Left ventricle myocardium superior (tissue), 1 donor: ENCODE data around the gene SNCG. TPM values are rescaled to one million over a fixed set of nuclear protein-coding genes. Genes with fewer than 3 reads are reported as not detected.
A peak's percentile ranks its signal among the peaks of the same experiment; 100 is the strongest.

Experiments
- ATAC-seq: fragments of 200-7000 bp; cut with Tn5 transposase; one replicate; pipeline ENCODE4 v1.9.1; 2020; ENCODE audit warnings: mild to moderate bottlenecking, moderate library complexity
- DNase-seq: peaks from one replicate; pipeline ENCODE4 v3.0.0-alpha.2; 2020
- intact Hi-C: fragments of 100-400 bp; cut with micrococcal nuclease; formaldehyde crosslinking; loops from one replicate; pipeline ENCODE4 v1.11.0; 2022
- total RNA-seq: library from RNA; stranded (reverse); fragmentation: NEBNext Ultra II Directional; extraction: Animal tissue kit (Norgen Biotek cat#: 25700); gene quantifications from one replicate; pipeline ENCODE4 v1.2.1, GENCODE V29; 2021
- donor health status: DM: no; HTN: yes; CAD: no; lungs with severe emphysema.

The SNCG gene
- total RNA-seq, 1 donor from 2014 or later = 21.2 TPM

GRCh38 chr10:86958901-86959736, 720 bp downstream of the SNCG start:
- peak; percentile 69 for DNase-seq
- intact Hi-C loops = no loop called here
- ATAC-seq = peak; percentile 60

- ATAC-seq (no peak), DNase-seq (no peak)
- intact Hi-C loops = no loop called here
These were observed 1.3 kb downstream of the SNCG start for GRCh38 chr10:86959737-86960002.

- peak; percentile 66 for DNase-seq
- peak; percentile 62 for ATAC-seq
- intact Hi-C loops = no loop called here
These were observed 1.8 kb downstream of the SNCG start for GRCh38 chr10:86960003-86960862.

- intact Hi-C loops = no loop called here
- ATAC-seq (no peak), DNase-seq (no peak)
These were observed 2.5 kb downstream of the SNCG start for GRCh38 chr10:86960863-86961434.

- intact Hi-C loops = no loop called here
- no peak for DNase-seq
- ATAC-seq = no peak
These were observed 3.2 kb downstream of the SNCG start for GRCh38 chr10:86961481-86962091.

GRCh38 chr10:86962136-86962980, 4.0 kb downstream of the SNCG start:
- ATAC-seq (no peak), DNase-seq (no peak)
- intact Hi-C loops = no loop called here

GRCh38 chr10:86962981-86963310, 4.5 kb downstream of the SNCG start:
- no peak for DNase-seq
- ATAC-seq = no peak

GRCh38 chr10:86963341-86963919, 5.0 kb downstream of the SNCG start:
- no peak for DNase-seq

More at GRCh38 chr10:86962981-86963310, 4.5 kb downstream of the SNCG start:
- intact Hi-C loops = no loop called here

GRCh38 chr10:86964061-86964846, 5.9 kb downstream of the SNCG start:
- intact Hi-C loops = no loop called here
- DNase-seq = no peak
- no peak for ATAC-seq

More at GRCh38 chr10:86963341-86963919, 5.0 kb downstream of the SNCG start:
- no peak for ATAC-seq
- intact Hi-C loops = no loop called here

- no peak for ATAC-seq
- intact Hi-C loops = no loop called here
These were observed 6.4 kb downstream of the SNCG start for GRCh38 chr10:86964847-86965190.

GRCh38 chr10:86965986-86966654, 7.7 kb downstream of the SNCG start:
- no peak for ATAC-seq
- no peak for DNase-seq
- intact Hi-C loops = no loop called here

More at GRCh38 chr10:86964847-86965190, 6.4 kb downstream of the SNCG start:
- DNase-seq = no peak

- intact Hi-C loops = no loop called here
- ATAC-seq (no peak), DNase-seq (no peak)
These were observed 9.1 kb downstream of the SNCG start for GRCh38 chr10:86967481-86967941.

- ATAC-seq (peak; percentile 16), DNase-seq (peak; percentile 81)
- intact Hi-C loops = no loop called here
These were observed 10.0 kb downstream of the SNCG start, which contains the start of gene ADIRF for GRCh38 chr10:86968271-86968993. TSS of gene ADIRF (plus strand) at chr10:86968482. CDS start at chr10:86968545, 63 bp downstream.

- ATAC-seq = no peak
- DNase-seq = no peak
- intact Hi-C loops = no loop called here
These were observed 10.6 kb downstream of the SNCG start for GRCh38 chr10:86968994-86969355.

GRCh38 chr10:86969421-86970041, 11.1 kb downstream of the SNCG start:
- ATAC-seq (peak; percentile 5), DNase-seq (peak; percentile 37)
- intact Hi-C loops = no loop called here
